SHP77 (cell line): ENCODE measurements around the gene CNTNAP5.

Experiments
- DNase-seq, 2 experiments: peaks; one replicate each; lab custom pipeline; 2025; lab: John Stamatoyannopoulos, UW

Gene CNTNAP5

GRCh38 chr2:124547700-124548099 is 522.6 kb downstream of the CNTNAP5 start:
- DNase-seq, result no peak

- no peak for DNase-seq
These were observed 533.3 kb downstream of the CNTNAP5 start for GRCh38 chr2:124558277-124558905.

- no peak for DNase-seq
These were observed 534.1 kb downstream of the CNTNAP5 start for GRCh38 chr2:124559236-124559635.

GRCh38 chr2:124560592-124561112 is 535.6 kb downstream of the CNTNAP5 start:
- DNase-seq, result no peak

- DNase-seq, result no peak
These were observed 536.4 kb downstream of the CNTNAP5 start for GRCh38 chr2:124561486-124561885.

DNA sequence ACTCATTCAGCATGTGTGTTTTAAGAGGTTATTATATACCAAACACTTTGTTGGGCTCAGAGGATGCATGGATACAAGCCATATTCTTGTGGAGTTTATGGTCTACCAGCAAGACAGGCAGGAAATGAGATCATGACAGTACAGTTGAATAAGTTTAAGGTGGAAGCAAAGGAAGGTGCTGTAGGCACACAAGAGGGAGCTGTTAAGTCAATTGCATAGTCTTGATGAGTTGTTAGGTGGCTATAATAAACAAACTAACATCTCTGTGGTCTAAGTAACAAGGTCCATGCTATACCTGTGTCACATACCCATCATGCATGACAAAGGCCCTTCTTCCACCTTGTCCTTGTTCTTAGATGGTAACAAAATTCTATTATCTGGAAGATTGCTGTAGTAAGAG is 538.3 kb downstream of the CNTNAP5 start:
- DNase-seq, result no peak

- DNase-seq, result peak; percentile 74 to 76
These were observed 541.5 kb downstream of the CNTNAP5 start for GRCh38 chr2:124566518-124566970.

GRCh38 chr2:124570872-124571271 is 545.8 kb downstream of the CNTNAP5 start:
- no peak for DNase-seq

DNA sequence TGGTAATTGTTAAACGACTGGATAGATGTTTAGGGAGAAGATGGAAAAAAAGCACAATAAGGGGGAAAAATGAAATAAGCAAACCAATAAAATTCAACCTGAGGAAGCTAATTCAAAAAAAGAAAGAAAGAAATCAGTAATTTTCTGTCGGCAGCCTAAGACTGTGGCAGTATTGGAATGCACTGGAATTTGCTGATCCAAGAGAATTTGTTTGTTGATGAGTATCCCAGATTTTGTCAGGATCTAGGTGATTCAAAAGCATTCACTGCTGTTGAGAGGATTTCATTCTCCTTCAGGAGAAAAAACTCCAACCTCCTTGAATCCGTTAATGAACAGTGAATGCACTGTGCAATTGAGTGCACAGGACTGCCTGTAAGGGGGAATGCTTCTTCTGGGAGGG is 546.7 kb downstream of the CNTNAP5 start:
- DNase-seq, result no peak

DNA sequence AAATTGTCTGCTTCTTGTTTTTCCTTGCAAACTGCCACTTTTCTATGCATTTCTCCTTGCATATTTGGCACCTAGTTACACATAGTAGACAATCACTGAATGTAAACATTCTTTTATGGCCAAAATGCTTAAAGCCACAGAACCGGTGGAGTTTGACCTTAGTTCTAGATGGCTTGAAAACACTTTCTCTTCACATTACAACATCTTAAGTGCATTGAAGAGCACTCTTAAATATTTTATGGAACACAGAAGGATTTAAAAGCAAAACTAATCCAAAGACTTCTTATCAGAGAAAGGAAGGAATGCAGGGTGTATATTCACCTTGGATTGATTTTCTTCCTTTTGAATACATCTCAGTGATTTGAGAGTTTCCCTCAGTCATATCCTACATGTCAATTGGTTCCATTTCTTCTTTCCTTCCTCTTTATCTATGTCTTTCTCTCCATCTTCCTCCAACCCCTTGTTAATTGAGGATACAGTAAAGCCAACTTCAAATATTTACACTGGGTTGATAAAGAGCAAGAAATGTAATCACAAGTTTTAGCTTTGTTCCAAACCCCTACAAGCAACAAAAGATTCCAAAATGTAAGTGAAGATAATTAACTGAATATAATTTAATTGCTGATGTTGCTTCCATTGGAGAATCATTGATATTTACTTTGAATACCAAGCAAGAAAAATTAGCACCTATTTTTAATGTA is 548.0 kb downstream of the CNTNAP5 start:
- DNase-seq, result no peak

GRCh38 chr2:124575497-124575896 is 550.4 kb downstream of the CNTNAP5 start:
- DNase-seq, result no peak

DNA sequence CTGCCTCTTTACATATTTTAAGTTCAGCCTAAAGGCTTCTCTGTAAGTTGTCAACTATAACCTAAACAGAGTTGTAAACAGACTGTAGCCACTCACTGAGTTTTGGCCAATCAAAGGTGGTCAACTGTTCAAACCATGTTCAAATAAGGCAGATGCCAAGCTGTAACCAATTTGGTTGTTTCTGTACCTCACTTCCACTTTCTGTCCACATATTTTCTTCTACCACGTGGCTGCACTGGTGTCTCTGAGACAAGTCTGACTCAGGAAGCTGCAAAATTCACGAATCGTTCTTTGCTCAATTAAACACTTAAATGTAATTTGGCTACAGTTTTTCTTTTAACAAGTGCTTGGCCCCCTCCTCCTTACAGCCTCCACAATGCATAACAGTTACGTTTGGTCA is 555.2 kb downstream of the CNTNAP5 start:
- DNase-seq, result no peak

DNA sequence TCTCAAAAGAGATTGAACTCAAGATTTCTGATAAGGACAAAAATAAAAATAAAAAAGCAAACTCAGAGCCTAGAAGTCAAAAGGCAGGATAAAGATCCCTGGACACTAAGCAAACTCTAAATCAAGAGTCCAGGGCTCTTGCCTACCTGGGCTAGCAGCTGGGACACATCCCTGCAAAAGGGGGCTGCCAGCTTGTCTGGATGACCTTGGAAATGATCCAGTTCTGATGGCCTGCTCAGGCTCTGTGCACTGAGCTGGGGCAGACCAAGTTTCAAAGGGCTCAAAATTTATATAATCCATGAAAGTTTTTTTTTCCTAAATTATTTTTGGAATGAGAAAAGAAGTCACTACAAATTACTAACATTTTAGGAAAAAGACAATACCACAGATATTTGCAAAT is 557.3 kb downstream of the CNTNAP5 start:
- no peak for DNase-seq

DNA sequence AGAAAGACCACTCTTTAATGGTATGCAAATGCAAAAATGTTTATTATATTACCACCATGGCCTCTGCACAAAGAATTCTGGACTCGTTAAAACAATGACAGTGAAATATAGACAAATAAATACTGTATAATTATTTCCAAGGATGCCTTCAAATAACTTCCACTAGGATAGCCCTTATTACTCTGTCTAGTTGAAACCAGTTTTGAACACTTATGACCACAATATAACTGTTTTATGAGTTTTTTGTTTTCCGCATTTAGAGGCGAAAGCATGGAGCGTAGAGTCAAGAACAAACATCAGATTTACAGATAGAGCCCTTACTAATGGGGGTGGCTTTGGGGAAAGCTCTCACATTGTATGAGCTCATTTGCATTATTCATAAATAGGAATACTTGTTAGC is 559.5 kb downstream of the CNTNAP5 start:
- no peak for DNase-seq

DNA sequence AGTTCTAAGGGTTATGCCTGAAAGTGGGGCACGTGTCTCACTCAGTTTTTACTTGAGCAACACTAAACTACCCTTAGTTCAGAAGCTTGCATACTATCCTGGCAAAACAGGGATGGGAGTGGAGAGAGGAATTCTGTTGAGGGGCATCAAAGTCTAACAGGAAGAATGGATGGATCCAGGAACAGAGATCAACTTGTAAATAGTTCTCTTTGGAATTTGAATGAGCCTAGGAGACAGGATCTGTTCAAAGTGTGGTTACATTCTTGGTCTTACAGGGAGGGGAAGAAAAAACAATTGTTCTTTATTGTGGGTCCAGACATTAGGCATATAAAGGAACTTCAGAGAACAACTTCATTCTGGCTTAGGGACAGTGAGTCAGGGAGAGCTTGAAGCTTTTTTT is 560.2 kb downstream of the CNTNAP5 start:
- DNase-seq, result no peak

- no peak for DNase-seq
These were observed 561.1 kb downstream of the CNTNAP5 start for GRCh38 chr2:124586210-124586609.

DNA sequence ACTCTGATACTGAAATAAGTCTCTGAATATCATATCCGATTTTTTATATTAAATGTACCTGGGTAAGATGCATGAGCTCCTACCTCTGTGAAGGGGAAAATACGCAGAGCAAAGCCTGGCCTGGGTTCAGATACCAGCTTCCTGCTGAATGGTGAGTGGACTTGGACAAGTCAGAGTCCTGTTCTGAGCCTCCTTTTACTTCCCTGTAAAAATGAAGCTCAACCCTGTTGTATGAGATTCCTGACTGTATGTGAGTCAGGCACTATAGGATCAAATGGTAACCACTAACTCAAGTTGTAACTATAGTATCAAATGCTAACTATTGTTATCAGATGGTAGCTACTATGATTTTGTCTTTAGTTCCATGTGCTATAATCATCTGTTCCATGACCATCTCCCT is 561.7 kb downstream of the CNTNAP5 start:
- DNase-seq, result no peak

DNA sequence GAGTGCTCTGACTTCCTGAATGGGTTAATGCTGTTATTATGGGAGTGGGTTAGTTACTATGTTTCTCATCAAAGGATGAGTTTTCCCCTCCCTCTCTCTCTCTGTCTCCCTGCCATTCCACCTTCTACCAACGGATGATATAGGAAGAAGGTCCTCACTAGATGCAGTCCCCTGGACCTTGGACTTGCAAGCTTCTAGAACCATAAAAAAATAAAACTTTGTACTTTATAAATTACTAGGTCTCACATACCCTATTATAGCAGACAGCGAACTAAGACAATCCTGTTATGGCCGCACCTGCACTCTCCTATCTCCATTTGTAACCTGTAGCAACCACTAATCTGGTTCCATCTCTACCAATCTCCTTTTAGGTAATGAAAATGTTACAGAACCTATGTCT is 564.9 kb downstream of the CNTNAP5 start:
- no peak for DNase-seq

DNA sequence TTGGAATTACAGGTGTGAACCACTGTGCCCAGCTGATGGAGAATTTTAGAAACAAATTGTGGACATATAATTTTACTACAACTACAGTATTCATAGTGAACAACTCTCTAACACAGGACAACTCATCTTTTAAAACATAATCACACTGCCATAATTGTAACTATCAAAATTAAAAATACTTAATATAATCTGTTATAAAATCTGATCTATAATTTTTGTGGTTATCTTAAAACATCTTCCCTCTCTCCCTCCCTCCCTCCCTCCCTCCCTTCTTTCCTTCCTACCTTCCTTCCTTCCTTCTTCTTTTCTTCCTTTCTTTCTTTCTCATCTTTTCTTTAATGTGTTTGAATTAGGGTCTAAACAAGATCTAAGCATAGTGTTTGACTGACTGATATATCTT is 577.7 kb downstream of the CNTNAP5 start:
- no peak for DNase-seq

DNA sequence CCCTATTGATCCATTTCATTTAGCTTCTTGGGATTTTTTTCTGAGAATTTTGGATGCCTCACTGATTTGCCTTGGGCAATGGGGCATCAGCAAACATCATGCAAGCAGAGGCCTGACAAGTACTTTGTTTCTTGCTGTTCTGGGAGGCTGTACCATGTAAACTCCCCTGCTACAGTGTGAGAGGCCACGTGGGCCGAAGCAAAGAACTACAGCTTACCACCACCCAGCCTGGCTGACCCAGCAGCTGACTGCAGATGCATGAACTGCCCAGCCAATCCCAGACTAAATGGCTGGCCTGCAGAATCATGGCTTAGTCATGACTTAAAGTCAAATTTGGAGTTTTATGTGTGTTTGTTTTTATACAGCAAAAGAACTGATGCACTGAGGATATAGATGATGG is 579.9 kb downstream of the CNTNAP5 start:
- DNase-seq, result no peak

GRCh38 chr2:124607679-124608078 is 582.6 kb downstream of the CNTNAP5 start:
- no peak for DNase-seq

DNA sequence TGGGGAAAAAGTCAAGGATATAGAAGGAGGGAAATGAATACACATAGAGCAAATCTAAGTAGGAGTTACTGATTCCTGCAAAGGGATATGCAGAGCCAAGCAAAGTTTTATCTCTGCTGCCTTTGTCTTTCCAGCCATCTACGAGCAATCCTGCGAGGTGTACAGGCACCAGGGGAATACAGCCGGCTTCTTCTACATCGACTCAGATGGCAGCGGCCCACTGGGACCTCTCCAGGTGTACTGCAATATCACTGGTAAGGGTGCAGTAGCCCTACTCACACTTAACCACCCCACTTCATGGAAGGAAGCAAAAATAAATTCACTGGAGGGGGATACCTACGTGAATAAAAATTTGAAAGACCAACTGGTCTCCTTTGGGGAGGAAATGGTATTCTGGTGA is 584.6 kb downstream of the CNTNAP5 start:
- DNase-seq, result no peak

DNA sequence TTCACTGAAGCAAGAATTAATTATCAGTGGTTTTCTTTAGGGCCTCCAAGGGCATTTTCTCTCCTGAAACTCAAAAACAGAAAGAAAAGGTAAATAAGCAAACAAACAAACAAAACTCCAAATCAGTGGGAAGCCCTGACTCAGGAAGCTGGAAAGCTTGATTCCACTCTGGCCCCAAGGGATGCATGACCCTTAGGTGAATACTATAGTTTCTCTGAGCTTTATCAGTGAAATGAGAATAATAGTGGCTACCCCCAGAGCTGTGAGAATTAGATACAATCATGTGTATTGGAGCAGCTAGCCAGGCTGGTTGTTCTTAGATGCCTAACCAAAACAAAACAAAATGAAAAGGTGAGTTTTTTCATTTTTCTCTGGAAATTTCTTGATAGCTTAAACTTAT is 585.1 kb downstream of the CNTNAP5 start:
- no peak for DNase-seq

DNA sequence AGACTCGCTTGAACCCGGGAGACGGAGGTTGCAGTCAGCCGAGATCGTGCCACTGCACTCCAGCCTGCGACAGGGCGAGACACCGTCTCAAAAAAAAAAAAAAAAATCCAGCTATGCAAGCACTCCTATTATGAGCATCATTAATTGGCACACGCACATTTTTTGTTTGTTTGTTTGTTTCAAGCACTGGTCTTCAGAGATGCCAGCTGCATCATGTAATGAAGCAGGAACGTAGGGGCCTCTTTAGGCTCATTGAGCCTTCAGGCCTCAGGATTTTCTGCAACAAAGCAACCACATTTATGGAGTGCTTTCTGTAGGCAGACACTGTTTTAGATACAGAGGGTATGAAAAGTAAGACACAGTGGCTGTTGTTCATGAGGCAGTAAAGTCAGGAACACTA is 585.8 kb downstream of the CNTNAP5 start:
- DNase-seq, result no peak
